Measurements from ENCODE around the gene BAHCC1.

BAHCC1 gene

DNA sequence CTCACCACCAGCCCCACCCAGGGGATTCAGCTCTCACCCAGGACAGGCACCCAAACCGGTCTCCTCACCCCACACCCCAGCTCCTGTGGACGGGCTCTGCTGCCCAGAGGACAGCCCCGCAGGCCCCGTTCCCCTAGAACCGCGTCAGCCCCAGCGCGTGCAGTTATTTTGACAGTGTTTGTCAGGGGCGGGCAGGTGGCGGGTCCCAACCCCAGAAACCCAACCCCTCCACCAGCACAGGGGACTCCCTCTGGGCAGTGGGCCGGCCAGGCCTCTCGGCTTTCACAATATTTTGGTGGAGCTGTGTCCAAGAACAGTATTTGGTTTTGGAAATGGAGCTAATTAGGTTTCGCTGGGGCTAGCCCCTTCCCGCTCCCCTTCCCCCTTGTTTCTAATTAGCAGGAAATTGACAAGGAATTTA lies 44.8 kb downstream of the BAHCC1 start:
- no peak for DNase-seq (ENCODE audit: low read depth in 4 of 4, low spot score in 1 of 4)

DNA sequence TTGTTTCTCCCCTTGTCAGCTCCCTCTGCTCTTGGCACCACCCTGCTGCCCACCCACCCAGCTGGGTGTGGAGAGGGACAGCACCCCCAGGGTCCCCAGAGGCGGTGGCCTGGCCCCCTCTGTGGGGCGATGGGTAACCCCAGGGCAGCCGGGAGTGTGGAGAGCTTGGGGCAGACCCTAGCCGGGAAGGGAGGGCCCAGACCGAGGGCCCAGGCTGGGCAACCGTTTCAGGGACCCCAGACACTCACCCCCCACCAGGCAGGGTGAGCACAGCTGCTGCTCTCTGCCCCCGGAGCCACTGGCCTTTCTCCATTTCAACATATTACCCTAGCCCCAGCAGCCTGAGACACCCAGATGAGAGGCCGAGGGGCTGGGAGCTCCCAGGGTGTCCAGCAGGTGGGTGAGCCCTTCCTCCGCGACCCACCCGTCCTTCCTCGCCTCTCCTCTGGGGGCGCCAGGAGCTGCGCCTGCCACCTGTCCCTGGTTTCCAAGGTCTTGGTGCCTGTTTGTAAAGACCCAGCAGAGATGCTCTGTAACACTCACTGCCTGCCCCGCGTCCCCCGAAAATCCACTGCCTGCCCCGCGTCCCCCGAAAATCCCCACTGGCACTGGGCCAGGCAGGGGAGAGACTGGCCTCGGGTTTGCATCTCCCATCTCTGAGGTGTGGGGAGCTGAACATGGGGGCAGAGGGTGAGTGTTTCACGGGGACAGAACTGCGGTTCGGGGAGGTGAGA lies 45.4 kb downstream of the BAHCC1 start:
- no peak for DNase-seq (ENCODE audit: low read depth in 4 of 4, low spot score in 1 of 4)

DNA sequence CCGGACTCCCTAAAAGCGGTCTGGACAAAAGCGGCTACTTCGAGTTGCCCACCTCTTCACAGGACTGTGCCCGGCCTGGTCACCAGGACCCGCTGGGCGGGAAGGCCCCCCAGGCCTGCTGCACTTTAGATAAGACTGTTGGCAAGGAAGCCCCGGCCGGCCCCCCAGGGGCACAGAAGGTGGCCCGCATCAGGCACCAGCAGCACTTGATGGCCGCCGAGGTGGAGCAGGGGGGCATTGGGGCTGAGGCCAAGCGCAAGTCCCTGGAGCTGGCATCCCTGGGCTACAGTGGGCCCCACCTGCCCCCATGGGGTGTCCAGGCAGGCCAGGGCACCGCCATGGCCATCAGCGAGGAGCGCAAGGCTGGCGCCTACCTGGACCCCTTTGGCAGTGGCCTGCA lies 47.5 kb downstream of the BAHCC1 start:
- DNase-seq (ENCODE audit: low read depth in 4 of 4, low spot score in 1 of 4), result no peak

DNA sequence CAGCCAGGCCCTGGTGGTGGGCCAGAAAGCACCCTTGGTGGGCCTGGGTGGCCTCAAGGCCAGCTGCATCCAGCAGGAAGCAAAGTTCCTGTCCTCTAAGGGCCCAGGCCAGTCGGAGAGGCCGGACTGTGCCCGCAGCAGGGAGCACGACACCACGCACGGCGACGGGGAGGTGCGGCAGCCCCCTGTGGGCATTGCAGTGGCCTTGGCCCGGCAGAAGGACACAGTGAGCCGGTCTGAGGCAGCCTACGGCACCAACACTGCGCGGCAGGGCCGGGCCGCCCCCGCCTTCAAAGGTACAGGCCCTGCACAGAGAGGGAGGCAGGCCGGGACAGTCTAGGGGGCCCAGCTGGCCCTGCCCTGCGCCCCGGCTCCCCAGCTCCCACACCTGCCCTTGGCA lies 48.0 kb downstream of the BAHCC1 start:
- no peak for DNase-seq (ENCODE audit: low read depth in 4 of 4, low spot score in 1 of 4)

DNA sequence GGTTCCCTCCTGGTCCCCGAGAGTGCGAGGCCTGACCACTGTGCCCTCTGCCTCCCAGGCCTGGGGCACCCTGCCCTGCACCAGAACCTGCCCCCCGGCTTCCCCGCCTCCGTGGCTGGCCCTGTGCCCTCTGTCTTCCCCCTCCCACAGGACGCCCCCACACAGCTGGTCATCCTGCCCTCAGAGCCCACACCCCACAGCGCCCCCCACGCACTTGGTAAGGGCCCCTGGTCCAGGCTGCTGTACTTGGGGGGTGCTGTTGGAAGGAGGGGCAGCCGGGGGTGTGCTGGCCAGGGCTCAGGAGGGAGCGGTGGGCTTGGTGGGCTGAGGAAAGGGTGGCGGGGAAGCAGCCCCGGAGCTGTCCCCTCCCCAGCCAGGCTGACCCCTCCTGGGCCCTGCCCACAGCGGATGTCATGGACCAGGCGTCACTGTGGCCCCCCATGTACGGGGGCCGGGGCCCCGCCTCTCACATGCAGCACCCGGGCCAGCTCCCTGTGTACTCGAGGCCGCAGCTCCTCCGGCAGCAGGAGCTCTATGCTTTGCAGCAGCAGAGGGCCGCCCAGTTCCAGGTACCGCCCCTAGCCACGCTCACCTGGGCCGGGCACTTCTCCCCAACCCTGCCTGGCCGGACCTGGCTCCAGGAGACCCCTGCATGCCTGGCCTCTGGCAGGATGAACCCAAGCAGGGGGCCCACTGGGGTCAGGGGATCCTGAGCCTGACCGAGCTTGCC lies 49.5 kb downstream of the BAHCC1 start:
- no peak for DNase-seq (ENCODE audit: low read depth in 4 of 4, low spot score in 1 of 4)

DNA sequence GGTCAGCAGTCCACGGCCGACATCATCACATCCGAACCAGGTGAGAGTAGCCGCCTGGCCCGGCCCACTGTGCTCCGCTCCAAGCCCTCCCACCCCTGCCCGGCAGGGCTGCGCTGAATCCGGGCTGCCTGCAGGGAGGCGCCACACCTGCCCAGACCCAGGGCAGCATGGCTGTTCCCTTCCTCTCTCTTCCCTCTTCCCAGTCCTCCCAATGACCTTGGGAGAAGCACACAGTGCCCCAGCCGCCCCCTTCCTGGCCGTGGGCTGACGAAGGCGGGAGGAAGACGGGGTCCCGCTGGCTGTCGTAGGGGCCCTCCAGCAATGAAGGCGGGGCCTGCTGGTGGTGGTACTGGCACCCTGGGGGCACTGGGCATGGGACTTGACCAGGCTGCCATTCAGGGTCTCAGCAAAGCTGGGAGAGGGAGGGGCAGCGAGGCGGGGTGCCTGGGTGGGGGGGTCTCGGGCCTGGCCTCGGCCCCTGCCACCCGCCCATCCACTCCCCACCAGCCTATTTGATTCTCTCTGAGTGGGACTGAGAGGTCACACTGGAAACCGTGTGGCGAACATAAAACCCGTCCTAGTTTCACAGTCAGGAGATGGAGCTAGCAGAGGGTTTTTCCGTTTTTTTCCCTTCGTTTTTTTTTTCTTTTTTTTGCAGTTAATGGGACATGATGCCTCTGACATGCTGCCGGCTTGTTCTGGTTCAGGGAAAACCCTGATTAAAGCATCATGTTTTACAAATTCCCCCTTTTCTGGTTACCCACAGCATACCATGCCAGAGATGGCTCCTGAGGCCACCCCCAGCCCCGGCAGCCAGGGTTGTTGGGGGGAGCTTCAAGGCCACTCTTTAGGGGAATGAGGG lies 50.6 kb downstream of the BAHCC1 start:
- DNase-seq (ENCODE audit: low read depth in 4 of 4, low spot score in 1 of 4), result no peak

DNA sequence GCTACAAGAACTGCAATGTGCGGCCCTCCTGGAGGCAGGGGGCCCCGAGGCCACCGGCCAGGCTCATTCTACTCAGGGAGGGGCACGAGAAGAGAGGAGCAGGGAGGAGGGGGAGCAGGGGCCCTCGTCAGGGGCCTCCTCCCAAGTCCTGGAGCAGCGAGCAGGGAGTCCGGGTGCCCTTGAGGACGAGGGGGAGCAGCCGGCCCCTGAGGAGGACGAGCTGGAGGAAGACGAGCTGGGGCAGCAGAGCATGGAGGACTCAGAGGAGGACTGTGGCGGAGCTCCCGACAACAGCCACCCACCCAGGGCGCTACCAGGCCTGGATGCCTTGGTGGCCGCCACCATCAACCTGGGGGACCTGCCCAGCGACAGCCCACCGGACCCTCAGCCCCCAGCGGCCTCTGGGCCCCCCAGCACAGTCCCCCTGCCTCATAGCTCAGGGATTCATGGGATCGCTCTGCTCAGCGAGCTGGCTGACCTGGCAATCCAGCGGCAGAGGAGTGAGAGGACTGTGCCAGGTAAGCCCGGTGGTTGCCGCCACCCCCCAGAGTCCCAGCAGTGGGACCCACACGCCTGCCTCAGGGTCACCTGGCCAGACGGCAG lies 52.2 kb downstream of the BAHCC1 start:
- no peak for DNase-seq (ENCODE audit: low read depth in 4 of 4, low spot score in 1 of 4)

DNA sequence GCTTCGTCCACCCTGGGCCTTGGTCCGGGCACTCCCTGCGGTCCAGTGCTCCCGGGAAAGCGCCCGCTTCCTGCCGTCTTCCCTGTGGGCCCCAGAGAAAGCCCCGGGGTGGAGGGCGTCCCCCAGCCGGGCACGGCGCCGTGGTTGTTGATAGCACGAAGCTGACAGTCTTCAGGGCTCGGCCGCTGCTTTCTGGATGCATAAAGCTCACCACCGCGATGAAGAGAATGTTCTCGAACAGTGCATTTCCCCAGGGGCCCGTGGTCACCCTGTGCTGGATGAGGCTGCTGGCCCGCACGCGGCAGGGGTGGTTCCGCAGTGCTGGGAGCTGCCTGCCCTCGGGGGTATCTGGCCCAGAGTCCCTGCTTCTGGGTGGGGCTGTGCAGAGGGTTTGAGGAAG lies 53.2 kb downstream of the BAHCC1 start:
- DNase-seq (ENCODE audit: low read depth in 4 of 4, low spot score in 1 of 4), result no peak

DNA sequence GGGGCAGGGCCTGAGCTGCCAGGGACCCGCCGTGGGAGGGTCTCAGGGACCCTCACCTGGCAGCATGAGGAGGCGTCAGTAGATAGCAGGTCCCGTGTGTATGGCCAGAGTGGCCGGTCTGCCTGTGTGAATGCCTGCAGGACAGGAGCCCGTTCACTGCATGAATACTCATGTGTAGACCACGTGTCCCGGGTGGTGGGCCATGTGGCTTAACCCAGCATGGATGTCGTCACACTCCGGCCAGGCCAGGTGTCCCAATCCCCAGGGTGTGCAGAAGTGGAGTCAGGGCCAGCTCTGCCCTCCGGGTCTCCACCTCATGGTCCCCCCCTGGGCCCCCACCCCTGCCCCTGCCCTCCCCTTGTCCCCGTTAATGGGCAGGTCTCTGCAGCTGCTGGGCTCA lies 53.7 kb downstream of the BAHCC1 start:
- DNase-seq (ENCODE audit: low read depth in 4 of 4, low spot score in 1 of 4), result no peak

DNA sequence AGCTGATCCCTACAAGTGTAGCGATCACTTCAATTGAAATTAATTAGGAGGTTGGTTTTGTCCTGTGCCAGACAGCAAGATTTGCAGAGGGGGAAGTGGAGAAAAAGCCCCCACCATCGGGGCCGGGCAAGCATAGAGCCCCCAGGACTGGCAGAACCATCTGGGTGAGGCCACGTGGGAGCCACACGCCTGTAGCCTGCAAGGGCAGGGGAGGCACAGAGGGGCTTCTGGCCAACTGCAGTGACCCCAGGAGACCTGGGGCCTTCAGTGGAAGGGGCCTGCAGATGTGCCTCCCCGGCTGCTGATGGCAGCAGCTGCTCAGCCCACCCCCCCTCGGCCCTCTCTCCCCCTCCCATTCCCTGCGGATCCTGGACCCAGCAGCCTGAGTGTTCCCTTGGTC lies 54.1 kb downstream of the BAHCC1 start:
- DNase-seq (ENCODE audit: low read depth in 4 of 4, low spot score in 1 of 4), result no peak

DNA sequence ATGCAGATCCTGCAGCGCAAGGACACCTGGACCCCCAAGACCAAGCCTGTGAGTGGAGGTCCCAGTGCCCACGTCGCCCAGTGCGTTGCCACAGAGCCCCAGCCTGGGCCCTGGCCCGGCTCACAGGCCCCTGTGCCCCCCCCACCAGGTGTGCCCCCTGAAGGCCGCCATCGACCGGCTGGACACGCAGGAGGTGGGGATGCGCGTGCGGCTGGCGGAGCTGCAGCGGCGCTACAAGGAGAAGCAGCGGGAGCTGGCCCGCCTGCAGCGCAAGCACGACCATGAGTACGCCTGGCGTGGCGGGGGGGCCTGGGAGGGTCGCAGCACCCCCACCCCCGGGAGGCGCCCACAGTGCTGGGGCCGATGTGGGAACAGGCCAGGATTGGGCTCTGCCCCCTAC lies 56.6 kb downstream of the BAHCC1 start:
- DNase-seq (ENCODE audit: low read depth in 4 of 4, low spot score in 1 of 4), result no peak

DNA sequence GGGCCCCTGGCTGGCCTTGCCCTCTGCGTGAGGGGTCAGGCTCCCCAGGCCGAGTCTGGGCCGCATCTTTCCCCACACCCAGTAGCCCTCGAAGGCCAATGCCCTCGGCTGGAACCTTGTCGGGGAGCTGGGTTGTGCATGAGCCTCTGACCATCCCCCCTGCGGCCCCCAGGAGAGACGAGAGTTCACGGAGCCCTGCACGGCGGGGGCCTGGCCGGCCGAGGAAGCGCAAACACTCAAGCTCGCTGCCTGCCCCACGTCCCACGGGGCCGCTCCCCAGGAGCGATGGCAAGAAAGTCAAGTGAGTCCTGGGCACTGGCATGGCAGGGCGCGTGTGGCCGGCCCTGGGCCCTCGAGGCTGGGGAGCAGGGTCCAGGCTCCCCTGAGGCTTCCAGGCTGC lies 57.3 kb downstream of the BAHCC1 start:
- DNase-seq (ENCODE audit: low read depth in 4 of 4, low spot score in 1 of 4), result no peak

DNA sequence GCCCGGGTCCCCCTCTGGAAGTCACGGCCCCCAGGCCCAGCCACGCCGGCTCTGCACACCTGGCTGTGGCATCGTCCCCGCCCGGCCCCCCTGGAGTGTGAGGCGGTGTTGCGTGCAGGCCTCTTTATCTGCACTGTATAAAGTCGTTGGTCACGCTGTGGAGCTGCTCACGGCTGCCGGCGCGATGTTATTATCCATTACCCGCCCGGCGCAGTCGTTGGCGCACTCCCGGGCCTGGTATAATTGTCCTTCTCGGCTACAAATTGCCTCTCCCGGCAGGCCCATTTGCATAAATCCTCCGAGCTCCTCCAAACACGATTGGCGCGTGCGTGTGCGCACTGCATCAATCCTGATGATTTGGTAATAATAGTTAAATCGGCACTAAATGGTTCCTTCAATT lies 57.8 kb downstream of the BAHCC1 start:
- DNase-seq (ENCODE audit: low read depth in 4 of 4, low spot score in 1 of 4), result no peak

DNA sequence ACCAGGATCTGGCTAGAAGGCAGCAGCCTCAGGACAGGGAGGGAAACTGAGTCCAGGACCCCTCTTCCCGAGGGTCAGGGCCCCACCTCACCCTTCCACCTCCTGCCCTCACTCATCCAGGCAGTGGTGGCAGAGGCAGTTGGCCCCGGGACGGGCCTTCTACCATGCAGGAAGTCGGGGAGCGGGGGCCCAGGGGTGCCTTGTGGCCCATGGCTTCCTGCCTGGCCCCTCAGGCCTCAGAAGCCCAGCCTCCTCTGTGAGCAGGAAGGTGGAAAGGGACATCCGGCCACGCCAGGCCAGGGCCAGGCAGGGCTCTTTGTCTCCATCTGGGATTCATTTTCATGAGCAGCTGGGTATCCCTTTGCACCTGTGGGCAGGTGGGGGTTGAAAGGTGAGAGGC lies 58.5 kb downstream of the BAHCC1 start:
- DNase-seq (ENCODE audit: low read depth in 4 of 4, low spot score in 1 of 4), result no peak

DNA sequence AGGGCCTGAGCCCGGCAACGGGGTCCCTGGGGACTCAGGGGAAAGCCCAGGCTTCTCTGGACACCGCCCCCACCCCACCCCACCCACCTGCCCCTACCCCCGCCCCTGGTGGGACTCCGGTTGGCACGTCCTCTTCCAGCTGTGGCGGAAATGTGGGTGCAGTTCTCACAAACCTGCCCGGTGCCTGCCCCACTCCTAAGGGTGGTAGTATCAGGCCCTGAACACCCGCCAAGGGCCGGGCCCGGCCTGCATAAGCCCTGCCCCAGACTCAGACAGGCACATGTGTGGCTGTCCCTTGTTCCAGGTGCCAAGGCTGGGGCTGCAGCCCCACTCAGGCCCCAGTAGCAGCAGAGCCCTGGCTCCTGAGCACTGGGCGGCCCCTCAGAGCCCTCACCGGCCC lies 59.2 kb downstream of the BAHCC1 start:
- no peak for DNase-seq (ENCODE audit: low read depth in 4 of 4, low spot score in 1 of 4)

DNA sequence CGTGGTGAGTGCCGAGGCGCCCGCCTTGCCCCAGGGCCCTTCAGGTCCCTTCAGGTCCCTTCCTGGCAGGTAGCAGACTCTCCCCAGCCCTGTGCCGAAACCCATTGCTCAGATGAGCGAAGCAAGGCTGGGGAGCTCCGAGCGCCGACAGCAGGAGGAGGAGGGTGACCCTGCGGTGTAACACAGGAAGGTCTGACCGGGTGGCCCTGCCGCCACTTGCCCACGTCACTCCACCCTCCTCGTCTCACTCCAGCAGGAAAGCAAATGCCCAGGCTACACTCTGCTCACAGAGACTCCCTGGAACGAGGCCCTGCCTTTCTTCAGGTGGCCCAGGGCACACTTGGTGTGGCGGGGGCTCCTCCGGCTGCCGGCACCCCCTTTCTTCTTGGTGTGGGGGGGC lies 60.1 kb downstream of the BAHCC1 start:
- DNase-seq (ENCODE audit: low read depth in 4 of 4, low spot score in 1 of 4), result no peak

DNA sequence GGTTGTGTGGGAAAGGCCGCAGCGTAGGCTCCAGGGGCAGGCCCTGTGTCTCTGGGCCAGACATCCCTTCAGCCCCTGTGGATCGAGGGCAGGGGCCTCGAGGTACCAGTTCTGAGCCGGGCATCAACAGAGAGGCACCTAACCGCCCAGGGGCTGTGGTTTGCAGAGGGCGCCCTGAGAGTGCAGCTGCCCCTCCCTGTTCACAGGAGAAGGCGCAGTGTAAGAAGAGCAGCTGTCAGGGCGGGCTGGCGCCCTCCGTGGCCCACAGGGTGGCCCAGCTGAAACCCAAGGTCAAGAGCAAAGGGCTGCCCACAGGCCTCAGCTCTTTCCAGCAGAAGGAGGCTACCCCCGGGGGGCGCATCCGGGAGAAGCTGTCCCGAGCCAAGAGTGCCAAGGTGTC lies 60.8 kb downstream of the BAHCC1 start:
- no peak for DNase-seq (ENCODE audit: low read depth in 4 of 4, low spot score in 1 of 4)

DNA sequence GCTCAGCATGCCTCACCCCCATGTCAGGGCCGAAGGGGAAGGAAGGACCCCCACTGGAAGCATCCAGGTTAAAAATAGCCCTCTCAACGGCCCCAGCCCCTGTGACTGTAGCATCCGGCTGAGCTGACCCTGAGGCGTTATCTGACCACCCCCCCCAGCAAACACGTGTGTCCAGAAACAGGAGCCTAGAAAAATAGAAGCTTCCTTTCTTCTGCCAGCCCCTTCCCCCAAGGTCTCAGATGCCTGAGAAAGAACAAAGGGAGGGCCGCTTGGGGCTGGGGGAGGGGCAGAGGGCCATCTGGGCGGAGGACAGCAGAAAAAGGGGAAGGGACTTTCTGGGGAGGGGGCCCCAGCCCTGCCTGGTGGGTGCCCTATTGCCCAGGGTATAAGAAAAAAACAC lies 61.5 kb downstream of the BAHCC1 start:
- DNase-seq (ENCODE audit: low read depth in 4 of 4, low spot score in 1 of 4), result no peak

DNA sequence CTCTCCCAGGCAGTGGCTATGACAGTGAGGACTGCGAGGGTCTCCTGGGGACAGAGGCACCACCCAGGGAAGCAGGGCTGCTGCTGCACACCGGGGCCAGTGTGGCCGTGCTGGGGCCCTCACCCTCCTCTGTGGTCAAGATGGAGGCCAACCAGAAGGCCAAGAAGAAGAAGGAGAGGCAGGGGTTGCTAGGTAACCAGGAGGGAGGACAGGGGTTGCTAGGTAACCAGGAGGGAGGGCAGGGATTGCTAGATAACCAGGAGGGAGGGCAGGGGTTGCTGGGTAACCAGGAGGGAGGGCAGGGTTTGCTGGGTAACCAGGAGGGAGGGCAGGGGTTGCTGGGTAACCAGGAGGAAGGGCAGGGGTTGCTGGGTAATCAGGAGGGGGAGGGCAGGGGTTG lies 62.1 kb downstream of the BAHCC1 start:
- DNase-seq (ENCODE audit: low read depth in 4 of 4, low spot score in 1 of 4), result no peak

DNA sequence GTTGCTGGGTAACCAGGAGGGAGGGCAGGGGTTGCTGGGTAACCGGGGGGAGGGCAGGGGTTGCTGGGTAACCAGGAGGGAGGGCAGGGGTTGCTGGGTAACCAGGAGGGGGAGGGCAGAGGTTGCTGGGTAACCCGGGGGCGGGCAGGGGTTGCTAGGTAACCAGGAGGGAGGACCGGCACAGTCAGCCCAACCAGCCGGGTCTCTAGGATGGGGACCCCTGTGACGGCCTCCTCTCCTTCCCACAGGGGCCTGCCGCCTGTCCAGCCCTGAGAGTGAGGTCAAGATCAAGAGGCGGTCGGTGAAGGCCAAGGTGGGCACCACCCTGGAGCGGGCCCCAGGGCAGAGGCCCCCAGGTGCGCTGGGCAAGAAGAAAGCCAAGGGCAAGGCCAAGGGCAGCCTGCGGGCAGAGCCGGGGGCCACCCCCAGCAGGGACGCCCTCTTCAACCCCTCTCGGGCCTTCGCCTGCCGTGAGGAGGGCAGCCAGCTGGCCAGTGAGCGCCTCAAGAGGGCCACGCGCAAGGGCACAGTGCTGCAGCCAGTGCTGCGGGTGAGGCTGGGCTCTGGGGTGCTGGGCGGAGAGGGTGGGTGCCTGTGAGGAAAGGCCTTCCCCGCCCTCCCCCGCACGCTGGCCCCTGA lies 62.8 kb downstream of the BAHCC1 start:
- DNase-seq (ENCODE audit: low read depth in 4 of 4, low spot score in 1 of 4), result no peak

DNA sequence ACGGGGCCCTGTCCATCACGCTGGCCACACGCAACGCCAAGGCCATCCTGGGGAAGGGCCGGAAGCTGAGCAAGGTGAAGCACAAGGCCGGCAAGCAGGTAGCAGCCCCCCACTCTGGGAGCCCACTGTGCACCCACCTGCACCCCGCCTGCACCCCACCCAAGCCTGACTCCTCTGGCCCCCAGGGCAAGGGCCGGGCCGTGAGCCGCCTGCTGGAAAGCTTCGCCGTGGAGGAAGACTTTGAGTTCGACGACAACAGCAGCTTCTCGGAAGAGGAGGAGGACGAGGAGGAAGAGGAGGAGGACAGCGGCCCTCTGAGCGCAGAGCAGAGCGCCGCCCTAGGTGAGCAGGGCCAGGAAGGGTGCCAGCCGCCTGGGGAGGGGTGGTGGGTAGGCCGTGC lies 63.4 kb downstream of the BAHCC1 start:
- no peak for DNase-seq (ENCODE audit: low read depth in 4 of 4, low spot score in 1 of 4)
